Stimulated activated CD8-positive, alpha-beta memory T cell treated with anti-CD3 and anti-CD28 coated beads, Interleukin-2, amount 100 ng/mL, for 1 hour (primary cell): Measurements from ENCODE around the gene TOP3B.
"Not testable (repeated sequence)": the region's sequence is repeated elsewhere in the genome, so short reads cannot be mapped to it uniquely, and the experiment has no call there.

Experiments used
- DNase-seq, 2 donors: peaks; one replicate each; pipeline ENCODE4 v3.0.0-alpha.2; 2020; ENCODE audit warnings: low read depth in 2 of 2

The TOP3B gene

GRCh38 chr22:21943571-21944448 lies 38.8 kb downstream of the TOP3B start:
- no peak for DNase-seq

GRCh38 chr22:21942407-21943343 lies 39.9 kb downstream of the TOP3B start:
- no peak for DNase-seq

- DNase-seq: no peak
These were observed 40.7 kb downstream of the TOP3B start for GRCh38 chr22:21941921-21942320.

- no peak for DNase-seq
These were observed 42.1 kb downstream of the TOP3B start for GRCh38 chr22:21940521-21940920.

GRCh38 chr22:21939935-21940334 lies 42.7 kb downstream of the TOP3B start:
- not testable (repeated sequence) for DNase-seq

GRCh38 chr22:21939461-21939913 lies 43.1 kb downstream of the TOP3B start:
- DNase-seq: no peak

GRCh38 chr22:21938906-21939305 lies 43.7 kb downstream of the TOP3B start:
- DNase-seq: no peak

- DNase-seq: peak; percentile 81 to 85
These were observed 44.3 kb downstream of the TOP3B start for GRCh38 chr22:21938071-21938822.

- no peak for DNase-seq
These were observed 44.8 kb downstream of the TOP3B start for GRCh38 chr22:21937821-21938070.

- no peak for DNase-seq
These were observed 45.4 kb downstream of the TOP3B start for GRCh38 chr22:21937041-21937820.

- DNase-seq: no peak
These were observed 46.3 kb downstream of the TOP3B start for GRCh38 chr22:21936151-21936775.

- DNase-seq: no peak
These were observed 48.7 kb downstream of the TOP3B start for GRCh38 chr22:21933910-21934309.

- DNase-seq: no peak
These were observed 49.2 kb downstream of the TOP3B start for GRCh38 chr22:21933413-21933812.

- no peak for DNase-seq
These were observed 50.2 kb downstream of the TOP3B start for GRCh38 chr22:21932347-21932746.

GRCh38 chr22:21931056-21931455 lies 51.5 kb downstream of the TOP3B start:
- DNase-seq: no peak

GRCh38 chr22:21929253-21929652 lies 53.3 kb downstream of the TOP3B start:
- no peak for DNase-seq

GRCh38 chr22:21928048-21928447 lies 54.5 kb downstream of the TOP3B start:
- DNase-seq: no peak

GRCh38 chr22:21927174-21927823 lies 55.3 kb downstream of the TOP3B start:
- DNase-seq: no peak

- no peak for DNase-seq
These were observed 55.9 kb downstream of the TOP3B start for GRCh38 chr22:21926728-21927127.

- DNase-seq: no peak
These were observed 59.4 kb downstream of the TOP3B start for GRCh38 chr22:21923163-21923561.
